NCI-H146 treated with DMSO at 0.1 percent for 48 hours (cell line): ENCODE measurements around the gene SLC4A1.

Source experiments
- DNase-seq: peaks from one replicate; lab custom pipeline; 2025; ENCODE audit not compliant: unreplicated experiment; lab: John Stamatoyannopoulos, UW

Gene SLC4A1

DNA sequence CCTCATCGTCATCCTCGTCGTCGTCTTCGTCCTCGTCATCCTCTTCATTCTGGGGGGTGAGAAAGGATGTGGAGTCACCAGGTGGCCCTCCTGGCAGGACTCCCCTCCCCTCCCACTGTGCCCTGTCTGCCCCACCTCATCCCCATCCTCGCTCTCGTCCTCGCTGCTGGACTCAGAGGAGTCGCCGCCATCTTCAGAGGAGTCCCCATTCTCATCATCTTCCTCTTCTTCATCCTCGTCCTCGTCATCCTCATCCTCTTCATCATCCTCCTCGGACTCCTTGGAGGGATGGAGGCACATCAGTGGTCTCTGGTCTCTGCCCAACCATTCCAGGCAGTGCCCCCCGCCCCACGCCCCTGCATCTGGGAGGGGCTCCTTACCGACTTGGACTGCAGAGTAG, 60.6 kb downstream of the SLC4A1 start:
- no peak for DNase-seq

- DNase-seq = no peak
These were observed 61.1 kb downstream of the SLC4A1 start for GRCh38 chr17:44206825-44207155.

DNA sequence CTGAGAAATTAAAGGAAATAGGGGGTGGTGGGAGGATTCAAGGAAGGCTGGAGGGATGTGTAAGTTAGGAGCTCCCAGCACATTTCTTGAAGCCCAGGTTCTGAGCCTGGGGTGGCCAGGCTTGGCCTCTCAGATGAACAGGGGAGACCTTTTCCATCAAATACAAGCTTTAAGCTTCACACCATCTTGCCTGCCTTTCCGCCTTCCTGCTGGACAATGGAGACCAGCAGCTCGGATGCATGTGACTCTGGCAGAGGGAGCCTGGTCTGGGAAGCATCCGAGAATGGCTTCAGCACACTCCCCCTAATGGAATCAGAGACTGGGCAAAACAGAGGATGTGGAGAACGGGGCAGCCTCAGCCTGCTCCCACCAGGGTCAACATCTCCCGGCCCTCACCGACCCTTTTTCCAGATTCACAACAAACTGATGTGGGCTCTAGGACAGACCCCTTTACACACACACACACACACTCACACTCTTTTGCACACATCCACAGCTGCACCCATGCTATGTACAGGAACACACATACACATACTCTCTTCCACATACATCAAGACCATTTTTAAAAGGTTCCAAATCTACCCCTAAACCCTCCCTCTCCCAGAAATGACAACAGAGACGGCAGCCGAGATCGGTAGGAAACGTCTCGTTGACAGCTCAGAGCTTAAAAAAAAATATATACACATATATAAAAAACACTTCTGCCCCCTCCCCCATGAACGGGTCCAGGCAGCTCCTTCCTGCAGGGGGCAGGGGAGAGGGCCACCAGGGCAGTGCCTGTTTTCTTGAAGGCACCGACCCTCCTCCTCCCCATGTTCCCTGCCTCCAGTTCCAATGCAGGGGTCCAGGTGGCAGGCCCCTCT, 61.7 kb downstream of the SLC4A1 start:
- DNase-seq = no peak

- DNase-seq = no peak
These were observed 63.5 kb downstream of the SLC4A1 start for GRCh38 chr17:44204441-44204882.

DNA sequence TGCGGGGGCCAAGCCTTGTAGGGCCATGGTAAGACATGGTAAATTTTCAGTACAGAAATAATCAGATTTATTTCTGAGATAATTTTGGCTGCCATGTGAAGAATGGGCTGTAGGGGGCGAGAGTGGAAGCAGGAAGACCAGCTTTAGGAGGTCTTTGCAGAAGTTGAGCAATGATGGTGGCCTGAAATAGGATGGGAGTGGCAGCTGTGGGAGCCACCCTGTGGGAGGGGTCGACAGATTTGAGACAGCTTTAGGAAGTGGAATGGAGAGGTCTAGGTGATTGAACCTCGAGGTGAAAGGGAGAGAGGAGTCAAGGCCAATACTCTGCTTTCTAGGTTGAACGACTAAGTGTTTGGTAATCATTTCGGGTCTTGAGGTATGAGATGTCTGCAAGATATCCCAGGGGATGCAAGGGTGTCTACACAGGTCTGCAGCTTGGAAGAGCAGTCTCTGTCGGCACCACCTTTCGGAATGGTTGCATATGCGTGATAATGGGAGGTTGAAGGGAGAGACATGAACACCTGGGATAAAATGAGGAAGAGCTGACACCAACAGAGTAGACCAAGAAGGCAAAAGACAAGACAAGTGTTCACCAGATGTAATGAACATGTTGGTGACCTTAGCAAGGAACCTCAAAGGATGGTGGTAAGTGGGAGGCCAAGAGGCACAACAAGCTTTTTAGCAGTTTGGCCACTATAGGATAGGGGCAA, 64.0 kb downstream of the SLC4A1 start:
- DNase-seq = peak; percentile 28

GRCh38 chr17:44202756-44203155, 65.2 kb downstream of the SLC4A1 start:
- no peak for DNase-seq

- peak; percentile 40 for DNase-seq
These were observed 67.3 kb downstream of the SLC4A1 start for GRCh38 chr17:44200478-44201155.

DNA sequence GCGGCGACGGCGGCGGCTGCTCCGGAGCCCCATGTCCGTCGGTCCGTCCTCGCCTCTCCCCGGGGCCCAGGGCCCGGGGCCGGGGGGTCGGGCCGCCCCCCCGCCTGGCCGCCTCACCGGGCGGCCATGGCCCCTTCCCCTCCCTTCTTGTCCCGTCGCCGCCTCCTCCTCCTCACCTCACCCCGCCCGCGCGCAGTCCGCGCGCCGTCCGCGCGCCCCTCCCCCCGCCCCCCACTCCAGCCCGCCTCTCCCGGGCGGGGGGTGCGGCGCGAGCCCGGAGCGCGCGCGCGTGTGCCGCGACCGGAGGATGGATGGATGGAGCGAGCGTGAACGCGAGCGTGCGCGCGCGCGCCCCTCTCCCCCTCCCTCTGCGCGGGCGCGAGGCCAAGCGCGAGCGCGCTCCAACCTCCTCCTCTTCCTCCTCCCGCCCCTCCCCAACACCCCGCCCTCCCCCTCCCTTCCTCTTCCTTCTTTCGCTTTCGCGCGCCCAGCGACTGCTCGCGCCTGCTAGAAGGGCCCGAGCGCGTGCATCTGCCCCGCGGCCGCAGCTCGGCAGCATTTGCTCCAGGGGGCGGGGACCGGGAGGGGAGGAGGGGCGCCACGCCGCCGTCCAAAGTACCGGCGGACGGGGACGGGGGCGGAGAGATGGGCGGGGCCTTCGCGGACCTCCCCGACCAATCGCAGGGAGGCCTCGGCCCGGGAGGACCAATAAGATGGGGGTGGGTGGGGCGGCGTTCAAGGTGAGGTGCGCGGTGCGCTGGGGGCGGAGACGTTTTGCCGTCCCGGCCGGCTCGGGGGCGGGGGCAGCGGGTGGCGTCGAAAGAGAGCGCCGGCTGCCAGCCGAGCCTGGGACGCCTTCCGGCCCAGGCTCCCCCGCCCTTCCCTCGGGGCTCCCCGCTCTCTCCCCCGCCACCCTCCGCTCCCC, 68.1 kb downstream of the SLC4A1 start, which contains the start of gene ATXN7L3:
TSS of gene ATXN7L3 (minus strand) at position 332 of the 925 bp plus-strand sequence. CDS start 1,814 bp downstream, outside the sequence.
- DNase-seq = peak; percentile 89

- DNase-seq = peak; percentile 8
These were observed 69.0 kb downstream of the SLC4A1 start for GRCh38 chr17:44198721-44199552.
